Body of pancreas (tissue), 4 donors: ENCODE results near the gene KLK3. TPM values are rescaled to one million over a fixed set of nuclear protein-coding genes. Genes with fewer than 3 reads are reported as not detected.

Experiments
- ATAC-seq: fragments of 150-250 bp; one replicate; pipeline ENCODE4 v1.9.1; 2016
- DNase-seq, 4 donors: peaks; one replicate each; pipeline ENCODE4 v3.0.0-alpha.2; 2019
- H3K27ac ChIP-seq, 4 donors: fragments of 200-600 bp; sonication (generic); 1 replicate in 3 of 4; 2 replicates in 1 of 4; pipeline versions ENCODE4 v1.5.1 to v1.6.1; 2016 to 2019; ENCODE audit warnings: mild to moderate bottlenecking in 1 of 4, mixed read lengths in 1 of 4, moderate library complexity in 1 of 4
- H3K27me3 ChIP-seq, 2 donors: fragments of 200-600 bp; sonication (generic); one replicate each; pipeline ENCODE4 v1.6.0; 2016; ENCODE audit warnings: mild to moderate bottlenecking in 1 of 2
- H3K36me3 ChIP-seq, 2 donors: fragments of 200-600 bp; sonication (generic); replicated peaks in 1 of 2; 2 replicates each; pipeline ENCODE4 v1.5.1; 2016; ENCODE audit warnings: low read depth in 2 of 2; ENCODE audit not compliant: insufficient read depth in 1 of 2
- H3K4me1 ChIP-seq: fragments of 200-600 bp; sonication (generic); one replicate; pipeline ENCODE4 v1.6.0; 2016
- H3K4me3 ChIP-seq, 2 donors: fragments of 200-600 bp; sonication (generic); 1 replicate in 1 of 2; 2 replicates in 1 of 2; pipeline ENCODE4 v1.5.1; 2016 to 2019
- H3K9me3 ChIP-seq, 3 donors: fragments of 200-600 bp; sonication (generic); 1 replicate in 2 of 3; 2 replicates in 1 of 3; pipeline ENCODE4 v1.5.1; 2016
- CTCF ChIP-seq, 7 experiments: fragments of 450-650 bp in 4 of 7; fragments of 200-600 bp in 3 of 7; sonication (generic) in 3 of 7; IDR thresholded peaks; one replicate each; pipeline ENCODE4 v1.5.1; 2016 to 2019; ENCODE audit warnings: antibody characterized with exemption in 7 of 7
- POLR2A ChIP-seq, 3 donors: fragments of 450-650 bp; IDR thresholded peaks; one replicate each; pipeline ENCODE4 v1.6.1; 2016; ENCODE audit warnings: antibody characterized with exemption in 3 of 3, mild to moderate bottlenecking in 2 of 3
- WGBS, 2 donors: methylation state at CpG; one replicate each; pipeline ENCODE4 v1.1.5; 2017; 5-methylcytosine and 5-hydroxymethylcytosine counted together
- intact Hi-C: fragments of 100-400 bp; cut with DNase I; formaldehyde crosslinking; loops from one replicate; pipeline ENCODE4 v1.15.1; 2023
- total RNA-seq, 2 donors: library from RNA; depleted of rRNA; stranded (reverse); fragments of >200 nt; gene quantifications; one replicate each; pipeline ENCODE4 v1.1.0, GENCODE V29; 2016

The KLK3 gene
- total RNA-seq, 2 donors from 2014 or later: not detected

GRCh38 chr19:50851620-50852019 is 3.1 kb upstream of the KLK3 start:
- H3K36me3 ChIP-seq: no peaks in the 10 kb centered on the region
- DNase-seq (no peak), ATAC-seq (no peak)
- H3K27me3 ChIP-seq: no peaks in the 10 kb centered on the region
- 76% methylated on average over 4 of the region's 4 CpGs; no CpG with 5 or more reads in 1 of the 2 donors for WGBS, 2 donors
- TF ChIP-seq POLR2A (IDR thresholded peaks at IDR 0.05): no peak
- TF ChIP-seq CTCF (IDR thresholded peaks at IDR 0.05): no peak
- intact Hi-C loops: no loop called here
- no peaks in the 10 kb centered on the region for H3K9me3 ChIP-seq
- H3K27ac ChIP-seq: no peak overlapping the region
- H3K4me1 ChIP-seq: no peaks in the 10 kb centered on the region
- no peak overlapping the region for H3K4me3 ChIP-seq

GRCh38 chr19:50857366-50857765 is 2.7 kb downstream of the KLK3 start:
- intact Hi-C loops: no loop called here
- no peak for TF ChIP-seq POLR2A (IDR thresholded peaks at IDR 0.05)
- no peak for TF ChIP-seq CTCF (IDR thresholded peaks at IDR 0.05)
- H3K36me3 ChIP-seq: no peaks in the 10 kb centered on the region

GRCh38 chr19:50858886-50859285 is 4.2 kb downstream of the KLK3 start:
- ATAC-seq: no peak
- Histone ChIP-seq H3K9me3 (no peaks in the 10 kb centered on the region), H3K27me3 (no peaks in the 10 kb centered on the region), H3K4me1 (no peaks in the 10 kb centered on the region), H3K27ac (no peak overlapping the region), H3K4me3 (no peak overlapping the region), H3K36me3 (no peaks in the 10 kb centered on the region)
- peak in 3 of 4 donors; percentile 35 to 46 (median 45) for DNase-seq
- intact Hi-C loops: no loop called here
- 18 to 26% methylated on average over 7 of the region's 7 CpGs for WGBS, 2 donors
- no peak for TF ChIP-seq POLR2A (IDR thresholded peaks at IDR 0.05)
- TF ChIP-seq CTCF (IDR thresholded peaks at IDR 0.05): no peak

More at GRCh38 chr19:50857366-50857765, 2.7 kb downstream of the KLK3 start:
- no peak for DNase-seq
- no peaks in the 10 kb centered on the region for H3K9me3 ChIP-seq
- no peak overlapping the region for H3K27ac ChIP-seq
- H3K4me3 ChIP-seq: no peak overlapping the region
- 72 to 81% methylated on average over 6 of the region's 6 CpGs for WGBS, 2 donors
- no peaks in the 10 kb centered on the region for H3K27me3 ChIP-seq
- ATAC-seq: no peak
- no peaks in the 10 kb centered on the region for H3K4me1 ChIP-seq

- Histone ChIP-seq H3K36me3 (no peaks in the 10 kb centered on the region), H3K27ac (no peak overlapping the region), H3K4me3 (no peak overlapping the region), H3K4me1 (no peaks in the 10 kb centered on the region), H3K9me3 (no peaks in the 10 kb centered on the region), H3K27me3 (no peaks in the 10 kb centered on the region)
- intact Hi-C loops: no loop called here
- DNase-seq (no peak), ATAC-seq (no peak)
- 59 to 74% methylated on average over 4 of the region's 4 CpGs for WGBS, 2 donors
- TF ChIP-seq POLR2A (IDR thresholded peaks at IDR 0.05) (no peak), CTCF (IDR thresholded peaks at IDR 0.05) (no peak)
Measured at GRCh38 chr19:50859849-50860248, 5.1 kb downstream of the KLK3 start.

- DNase-seq (no peak), ATAC-seq (no peak)
- H3K9me3 ChIP-seq: no peaks in the 10 kb centered on the region
- no peaks in the 10 kb centered on the region for H3K4me1 ChIP-seq
- TF ChIP-seq CTCF (IDR thresholded peaks at IDR 0.05): no peak
- no peak for TF ChIP-seq POLR2A (IDR thresholded peaks at IDR 0.05)
- 67 to 80% methylated on average over 5 of the region's 5 CpGs for WGBS, 2 donors
- no peaks in the 10 kb centered on the region for H3K27me3 ChIP-seq
- H3K27ac ChIP-seq: no peak overlapping the region
- no peak overlapping the region for H3K4me3 ChIP-seq
- no peaks in the 10 kb centered on the region for H3K36me3 ChIP-seq
- intact Hi-C loops: no loop called here
Measured at GRCh38 chr19:50861010-50861409, 6.3 kb downstream of the KLK3 start.
